Measurements from ENCODE around the gene PPP1R11. TPM values are rescaled to one million over a fixed set of nuclear protein-coding genes. Genes with fewer than 3 reads are reported as not detected.

The PPP1R11 gene
- total and polyA plus RNA-seq, 2 of the 13 experiments (the other 11 are each of a cell fraction or from before 2014, with no cell fraction given), result 32.1 to 58.9 TPM

- TF ChIP-seq AHDC1 (CRISPR knock-in tag; IDR thresholded peaks at IDR 0.05; ENCODE audit: borderline replicate concordance) (no peak), NFATC3 (CRISPR knock-in tag; IDR thresholded peaks at IDR 0.05) (no peak), MEF2D (CRISPR knock-in tag; IDR thresholded peaks at IDR 0.05) (no peak), KIAA2018 (CRISPR knock-in tag; IDR thresholded peaks at IDR 0.05; ENCODE audit: borderline replicate concordance) (no peak), KMT2A (CRISPR knock-in tag; IDR thresholded peaks at IDR 0.05) (peak; percentile 75), HINFP (CRISPR knock-in tag; IDR thresholded peaks at IDR 0.05; ENCODE audit: low read depth) (no peak; the same call in 1 of the 2 replicates), SIX4 (CRISPR knock-in tag; IDR thresholded peaks at IDR 0.05) (no peak), KMT2B (CRISPR knock-in tag; IDR thresholded peaks at IDR 0.05) (peak; percentile 69), SNAPC5 (CRISPR knock-in tag; IDR thresholded peaks at IDR 0.05; ENCODE audit: borderline replicate concordance) (no peak), TRAFD1 (CRISPR knock-in tag; IDR thresholded peaks at IDR 0.05; ENCODE audit: borderline replicate concordance) (no peak)
Measured at GRCh38 chr6:30100585-30101443, 33.8 kb downstream of the PPP1R11 start (continued).
